ENCODE results near the gene DPM3.
A peak's percentile ranks its signal among the peaks of the same experiment; 100 is the strongest.

Gene DPM3

DNA sequence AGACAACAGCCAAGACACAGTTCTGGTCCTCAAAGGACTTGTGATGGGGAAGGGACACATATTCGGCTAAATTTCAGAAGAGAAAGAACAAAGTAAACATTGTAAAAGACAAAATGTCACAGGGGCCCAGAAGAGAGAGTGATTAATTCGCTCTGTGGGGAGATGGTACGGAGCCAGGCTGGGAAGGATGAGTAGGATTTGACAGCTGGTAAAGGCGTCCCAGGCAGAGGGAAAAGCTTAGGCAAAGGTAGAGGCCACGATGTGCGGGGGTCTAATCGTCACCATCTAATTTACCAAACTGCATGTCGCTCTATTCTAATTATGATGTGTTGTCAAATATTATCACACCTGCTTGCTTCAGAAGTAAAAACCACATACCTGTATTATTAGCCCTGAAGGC, 29.9 kb downstream of the DPM3 start:
- H3K4me3 Mint-ChIP-seq = no peak overlapping the region
- H3K4me1 Mint-ChIP-seq (ENCODE audit: low read depth) = no peaks in the 10 kb centered on the region
- no peaks in the 10 kb centered on the region for H3K27me3 Mint-ChIP-seq
- no peaks in the 10 kb centered on the region for H3K9me3 Mint-ChIP-seq (ENCODE audit: low read depth)
- no peak overlapping the region for H3K27ac Mint-ChIP-seq
- H3K36me3 Mint-ChIP-seq = no peaks in the 10 kb centered on the region

DNA sequence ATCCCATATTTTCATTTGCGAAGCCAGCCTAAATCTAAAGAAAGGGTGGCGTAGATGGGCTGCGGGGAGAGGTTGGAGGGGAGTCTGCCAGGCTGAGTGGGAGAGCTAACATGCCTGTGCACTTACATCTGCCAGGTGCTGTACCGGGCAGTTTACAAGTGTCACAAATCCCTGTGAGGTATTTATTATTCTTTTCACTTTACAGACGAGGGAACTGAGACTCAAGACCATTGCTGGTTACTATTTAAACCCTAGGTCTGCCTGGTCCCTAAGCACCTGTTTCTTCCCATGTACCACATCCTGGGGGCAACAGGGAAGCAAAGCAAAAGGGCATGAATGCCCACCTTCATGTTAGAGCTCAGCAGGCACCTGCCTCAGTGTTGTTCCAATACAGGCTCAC, 32.0 kb downstream of the DPM3 start:
- Mint-ChIP-seq H3K27me3 (no peaks in the 10 kb centered on the region), H3K4me1 (ENCODE audit: low read depth) (no peaks in the 10 kb centered on the region), H3K4me3 (no peak overlapping the region), H3K9me3 (ENCODE audit: low read depth) (no peaks in the 10 kb centered on the region), H3K27ac (no peak overlapping the region), H3K36me3 (no peaks in the 10 kb centered on the region)

DNA sequence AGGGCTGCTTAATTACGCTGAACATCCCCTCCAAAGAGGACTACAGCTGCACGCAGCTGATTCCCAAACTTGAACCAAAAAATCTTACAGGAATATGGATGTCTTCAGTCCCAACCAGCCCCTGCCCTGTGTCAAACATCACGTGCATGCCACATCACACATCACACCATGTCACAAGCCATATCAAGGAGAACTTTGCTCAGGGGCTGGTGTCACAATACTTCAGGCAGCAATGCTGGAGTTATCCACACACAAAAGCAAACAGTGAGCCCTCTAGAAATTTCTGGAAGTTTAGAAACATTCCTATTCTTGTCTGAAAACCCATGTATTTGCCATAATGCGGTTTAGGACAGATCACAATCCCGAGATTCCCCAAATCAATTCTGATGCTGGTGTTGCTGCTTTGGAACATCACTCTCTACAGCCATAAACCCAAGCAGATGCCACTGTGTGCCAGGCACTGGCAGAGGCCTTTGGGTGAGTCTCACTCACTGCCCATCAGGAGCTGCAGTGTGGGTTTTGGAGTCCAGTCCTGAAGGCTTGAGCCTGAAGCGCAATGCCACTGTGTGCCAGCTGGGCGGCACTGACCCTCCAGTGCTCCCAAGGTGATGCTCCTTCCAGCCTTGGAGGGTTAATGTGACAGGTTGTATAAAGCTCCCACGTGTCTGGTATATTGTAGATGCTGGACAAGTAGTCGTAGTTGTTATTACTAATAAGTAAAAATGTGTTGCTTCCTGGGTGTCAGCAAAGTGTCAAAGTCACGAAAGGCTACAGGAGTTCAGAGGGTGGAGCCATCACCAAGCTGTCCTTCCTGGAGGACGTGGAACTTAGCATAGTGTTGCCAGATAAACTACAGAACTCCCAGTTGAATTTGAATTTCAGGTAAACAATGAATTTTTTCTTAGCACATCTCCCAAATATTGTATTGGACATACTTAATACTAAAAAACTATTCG, 32.7 kb downstream of the DPM3 start:
- Mint-ChIP-seq H3K27me3 (no peaks in the 10 kb centered on the region), H3K4me3 (no peak overlapping the region), H3K9me3 (ENCODE audit: low read depth) (no peaks in the 10 kb centered on the region), H3K4me1 (ENCODE audit: low read depth) (no peaks in the 10 kb centered on the region), H3K36me3 (no peaks in the 10 kb centered on the region), H3K27ac (no peak overlapping the region)

DNA sequence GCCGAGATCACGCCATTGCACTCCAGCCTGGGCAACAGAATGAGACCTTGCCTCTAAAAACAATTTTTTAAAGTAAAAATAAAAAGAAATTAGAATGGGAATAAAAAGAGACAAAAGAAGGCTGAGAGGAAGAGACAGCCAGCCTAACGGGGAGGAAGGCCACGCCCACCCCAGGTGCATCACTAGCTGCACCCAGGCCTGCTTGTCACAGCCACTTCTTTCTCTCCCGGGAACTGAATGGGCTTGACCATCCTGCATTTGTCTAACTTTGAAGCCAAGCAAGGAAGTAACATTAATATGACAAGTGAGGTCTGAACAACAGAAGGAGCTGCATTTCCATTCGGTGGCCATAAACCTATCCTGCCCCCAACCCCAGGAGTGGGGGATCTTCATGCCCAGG, 33.5 kb downstream of the DPM3 start:
- no peaks in the 10 kb centered on the region for H3K4me1 Mint-ChIP-seq (ENCODE audit: low read depth)
- H3K36me3 Mint-ChIP-seq = no peaks in the 10 kb centered on the region
- no peaks in the 10 kb centered on the region for H3K27me3 Mint-ChIP-seq
- H3K9me3 Mint-ChIP-seq (ENCODE audit: low read depth) = no peaks in the 10 kb centered on the region
- H3K4me3 Mint-ChIP-seq = no peak overlapping the region
- no peak overlapping the region for H3K27ac Mint-ChIP-seq

DNA sequence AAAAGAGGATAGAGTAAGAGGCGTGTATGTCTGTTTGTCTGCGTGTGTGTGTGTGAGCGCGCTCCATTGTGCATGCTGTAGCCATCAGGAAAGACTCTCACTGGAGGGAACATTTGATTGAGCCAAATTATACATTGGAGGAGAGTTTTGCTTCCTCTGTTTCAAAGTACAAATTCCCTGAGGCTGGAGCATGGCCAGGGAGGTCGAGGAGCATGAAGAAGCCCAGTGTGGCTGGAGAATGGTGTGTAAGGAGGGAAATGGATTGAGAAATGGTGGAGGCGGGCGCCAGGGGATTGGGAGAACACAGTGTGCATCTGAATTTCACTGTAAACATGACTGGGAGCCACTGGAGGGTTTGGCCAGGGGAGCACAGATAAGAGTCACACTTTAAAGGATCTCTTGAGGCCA, 34.7 kb downstream of the DPM3 start:
- Mint-ChIP-seq H3K9me3 (ENCODE audit: low read depth) (no peaks in the 10 kb centered on the region), H3K4me1 (ENCODE audit: low read depth) (no peaks in the 10 kb centered on the region), H3K27me3 (no peaks in the 10 kb centered on the region), H3K4me3 (no peak overlapping the region), H3K36me3 (no peaks in the 10 kb centered on the region), H3K27ac (no peak overlapping the region)

DNA sequence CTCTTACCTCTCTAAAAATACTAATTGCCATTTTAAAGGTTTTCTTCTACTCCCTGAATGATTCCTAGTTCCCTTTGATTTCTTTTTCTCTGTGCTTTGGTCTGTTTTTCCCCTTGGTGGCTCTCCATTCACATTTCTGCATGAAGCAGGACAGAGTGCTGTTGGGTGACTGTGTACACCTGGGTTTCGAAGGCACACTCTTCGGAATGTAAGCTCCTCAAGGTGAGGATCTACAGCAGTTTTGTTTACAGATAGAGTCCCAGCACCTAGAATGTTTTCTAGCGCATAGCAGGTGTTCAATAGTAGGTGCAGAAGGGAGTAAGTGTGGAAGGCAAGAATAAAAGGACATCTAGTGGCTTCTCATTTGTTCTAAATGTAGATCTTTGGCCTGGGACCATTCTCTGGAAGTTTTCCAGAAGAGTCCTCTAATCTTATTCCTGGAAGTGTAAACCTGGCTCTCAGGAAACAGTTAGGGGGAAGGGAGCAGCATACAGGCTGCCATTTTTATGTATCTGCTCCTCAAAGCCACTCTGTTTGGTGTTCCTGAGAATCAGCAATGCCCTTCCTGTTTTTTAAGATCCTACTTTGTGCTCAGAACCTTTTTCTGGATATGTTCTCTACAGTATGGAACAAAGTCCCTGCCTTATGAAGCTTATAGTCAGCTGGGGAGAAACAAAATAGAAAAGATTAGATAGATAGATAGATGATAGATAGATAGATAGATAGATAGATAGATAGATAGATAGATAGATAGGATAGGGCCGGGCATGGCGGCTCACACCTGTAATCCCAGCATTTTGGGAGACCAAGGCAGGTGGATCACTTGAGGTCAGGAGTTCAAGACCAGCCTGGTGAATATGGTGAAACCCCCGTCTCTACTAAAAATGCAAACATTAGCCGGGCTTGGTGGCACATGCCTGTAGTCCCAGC, 35.5 kb downstream of the DPM3 start:
- H3K9me3 Mint-ChIP-seq (ENCODE audit: low read depth) = no peaks in the 10 kb centered on the region
- H3K27me3 Mint-ChIP-seq = no peaks in the 10 kb centered on the region
- no peaks in the 10 kb centered on the region for H3K4me1 Mint-ChIP-seq (ENCODE audit: low read depth)
- no peaks in the 10 kb centered on the region for H3K36me3 Mint-ChIP-seq
- no peak overlapping the region for H3K4me3 Mint-ChIP-seq
- no peak overlapping the region for H3K27ac Mint-ChIP-seq

DNA sequence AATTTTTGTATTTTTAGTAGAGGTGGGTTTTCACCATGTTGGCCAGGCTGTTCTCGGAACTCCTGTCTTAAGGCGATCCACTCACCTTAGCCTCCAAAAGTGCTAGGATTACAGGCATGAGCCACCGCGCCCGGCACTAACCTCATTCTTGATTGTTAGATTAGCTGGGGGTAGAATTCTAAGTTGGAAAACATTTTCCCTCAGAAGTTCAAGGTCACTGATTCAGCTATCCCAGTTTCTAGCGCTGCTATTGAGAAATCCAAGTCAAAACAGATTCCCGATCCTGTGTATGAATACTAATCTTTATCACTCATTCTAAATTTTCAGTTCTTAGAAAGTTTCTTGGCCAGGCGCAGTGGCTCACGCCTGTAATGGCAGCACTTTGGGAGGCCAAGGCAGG, 37.0 kb downstream of the DPM3 start:
- no peak overlapping the region for H3K4me3 Mint-ChIP-seq
- no peaks in the 10 kb centered on the region for H3K4me1 Mint-ChIP-seq (ENCODE audit: low read depth)
- no peaks in the 10 kb centered on the region for H3K36me3 Mint-ChIP-seq
- no peaks in the 10 kb centered on the region for H3K9me3 Mint-ChIP-seq (ENCODE audit: low read depth)
- H3K27ac Mint-ChIP-seq = no peak overlapping the region
- H3K27me3 Mint-ChIP-seq = no peaks in the 10 kb centered on the region

DNA sequence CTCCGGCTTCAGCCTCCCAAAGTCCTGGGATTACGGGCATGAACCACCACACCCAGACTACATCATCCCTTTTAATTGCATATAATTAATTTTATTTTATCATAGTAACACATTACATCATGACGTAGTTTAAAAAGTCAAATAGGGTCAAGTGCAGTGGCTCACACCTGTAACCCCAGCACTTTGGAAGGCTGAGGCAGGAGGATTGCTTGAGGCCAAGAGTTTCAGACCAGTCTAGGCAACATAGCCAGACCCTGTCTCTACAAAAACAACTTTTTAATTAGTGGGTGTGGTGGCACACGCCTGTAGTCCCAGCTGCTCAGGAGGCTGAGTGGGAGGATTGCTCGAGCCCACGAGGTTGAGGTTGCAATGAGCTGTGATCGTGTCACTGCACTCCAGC, 41.0 kb downstream of the DPM3 start:
- Mint-ChIP-seq H3K9me3 (ENCODE audit: low read depth) (no peaks in the 10 kb centered on the region), H3K4me3 (no peak overlapping the region), H3K36me3 (no peaks in the 10 kb centered on the region), H3K27me3 (peaks cover 4% of the 10 kb centered on the region), H3K4me1 (ENCODE audit: low read depth) (no peaks in the 10 kb centered on the region), H3K27ac (no peak overlapping the region)

DNA sequence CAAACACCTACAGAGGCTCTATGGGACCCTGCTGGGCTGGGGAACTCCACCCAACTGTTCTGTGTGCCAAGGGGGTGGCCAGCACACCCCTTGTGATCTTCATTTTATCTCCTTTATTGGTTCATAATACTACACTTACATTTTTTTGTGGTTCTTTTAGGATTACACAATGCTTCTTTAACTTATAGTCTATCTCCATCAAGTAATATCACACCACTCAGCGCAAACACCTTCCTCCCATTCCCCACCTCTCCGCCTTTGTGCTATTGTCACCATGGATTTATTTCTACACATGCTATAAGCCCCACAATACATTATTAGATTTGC, 45.7 kb downstream of the DPM3 start:
- Mint-ChIP-seq H3K27me3 (peaks cover 4% of the 10 kb centered on the region), H3K9me3 (ENCODE audit: low read depth) (no peaks in the 10 kb centered on the region), H3K4me1 (ENCODE audit: low read depth) (peaks cover 4% of the 10 kb centered on the region), H3K36me3 (no peaks in the 10 kb centered on the region), H3K4me3 (no peak overlapping the region), H3K27ac (no peak overlapping the region)

DNA sequence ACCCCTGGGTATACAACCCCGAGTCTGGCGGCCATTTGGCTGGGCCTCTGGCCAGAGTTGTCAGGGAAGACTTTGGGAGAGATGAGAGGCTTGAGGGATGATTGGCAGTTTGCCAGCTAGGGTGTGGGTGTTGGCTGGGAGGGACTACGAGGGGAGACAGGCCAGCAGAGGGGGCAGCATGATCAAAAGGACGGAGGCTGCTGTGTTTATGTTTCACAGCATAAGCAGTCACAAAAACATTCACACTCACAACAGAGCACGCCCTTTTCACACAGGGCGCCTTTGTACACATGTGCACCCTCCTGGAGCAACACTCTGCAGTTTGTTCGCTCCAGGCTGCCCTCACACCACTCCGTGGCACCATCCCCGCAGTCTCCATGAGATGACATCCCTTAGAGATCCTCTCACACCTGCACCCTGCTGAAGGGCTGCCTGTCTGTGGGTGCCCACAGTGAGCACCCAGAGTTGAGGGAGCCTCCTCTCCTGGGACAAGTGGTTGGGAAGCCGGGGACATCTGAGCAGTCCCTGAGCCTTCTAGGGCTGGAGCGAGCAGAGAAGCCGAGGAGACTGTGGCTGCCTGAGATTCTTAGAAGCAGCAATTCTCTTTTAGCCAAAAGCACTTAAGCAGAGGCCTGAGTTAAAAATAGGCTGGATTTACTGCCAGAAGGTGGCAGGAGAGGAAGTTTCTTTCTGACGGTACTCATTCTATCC, 46.3 kb downstream of the DPM3 start:
- H3K27ac Mint-ChIP-seq = no peak overlapping the region
- H3K4me3 Mint-ChIP-seq = no peak overlapping the region
- H3K36me3 Mint-ChIP-seq = no peaks in the 10 kb centered on the region
- H3K4me1 Mint-ChIP-seq (ENCODE audit: low read depth) = peaks cover 4% of the 10 kb centered on the region
- no peaks in the 10 kb centered on the region for H3K9me3 Mint-ChIP-seq (ENCODE audit: low read depth)
- peaks cover 4% of the 10 kb centered on the region for H3K27me3 Mint-ChIP-seq

DNA sequence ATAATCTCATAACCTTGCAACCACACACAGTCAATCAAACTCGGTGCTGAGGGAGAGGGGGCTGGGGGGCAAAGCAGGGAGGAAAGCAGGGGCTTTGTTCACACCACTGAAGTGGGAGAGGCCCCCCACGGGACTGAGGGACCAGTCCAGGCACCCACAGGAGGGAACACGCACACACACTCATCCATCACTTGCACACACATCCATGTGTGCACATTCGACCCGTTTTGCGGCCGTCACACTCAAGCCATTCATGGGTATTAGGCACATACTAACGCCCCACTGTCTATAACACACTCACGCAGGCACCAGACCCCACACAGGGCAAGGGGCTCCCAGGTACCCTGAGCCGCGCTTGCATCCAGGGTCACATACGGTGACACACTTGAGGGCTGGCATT, 47.7 kb downstream of the DPM3 start:
- Mint-ChIP-seq H3K36me3 (no peaks in the 10 kb centered on the region), H3K9me3 (ENCODE audit: low read depth) (no peaks in the 10 kb centered on the region), H3K27ac (no peak overlapping the region), H3K4me3 (no peak overlapping the region), H3K27me3 (peaks cover 5% of the 10 kb centered on the region), H3K4me1 (ENCODE audit: low read depth) (peaks cover 4% of the 10 kb centered on the region)

DNA sequence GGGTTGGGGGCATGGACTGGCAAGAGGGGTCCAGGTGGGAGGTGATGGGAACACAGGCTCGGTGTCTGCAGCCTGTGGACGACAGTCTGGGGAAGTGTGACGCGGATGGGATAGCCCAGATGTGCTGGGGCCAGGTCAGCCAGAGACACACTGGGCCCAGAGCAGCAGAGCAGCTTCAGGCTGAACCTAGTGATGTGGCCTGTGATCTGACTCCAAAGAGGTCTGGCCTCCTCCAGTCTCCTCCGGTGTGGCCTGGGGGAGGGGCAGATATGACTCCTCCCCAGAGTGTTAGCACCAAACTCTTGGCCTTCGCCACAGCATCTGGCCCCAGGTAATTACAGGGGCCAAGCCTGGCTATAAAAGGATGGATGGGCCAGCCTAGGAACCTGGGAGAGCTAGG, 48.2 kb downstream of the DPM3 start:
- H3K4me1 Mint-ChIP-seq (ENCODE audit: low read depth) = peaks cover 4% of the 10 kb centered on the region
- no peak overlapping the region for H3K4me3 Mint-ChIP-seq
- H3K9me3 Mint-ChIP-seq (ENCODE audit: low read depth) = no peaks in the 10 kb centered on the region
- H3K36me3 Mint-ChIP-seq = no peaks in the 10 kb centered on the region
- H3K27ac Mint-ChIP-seq = no peak overlapping the region
- H3K27me3 Mint-ChIP-seq = peaks cover 5% of the 10 kb centered on the region

DNA sequence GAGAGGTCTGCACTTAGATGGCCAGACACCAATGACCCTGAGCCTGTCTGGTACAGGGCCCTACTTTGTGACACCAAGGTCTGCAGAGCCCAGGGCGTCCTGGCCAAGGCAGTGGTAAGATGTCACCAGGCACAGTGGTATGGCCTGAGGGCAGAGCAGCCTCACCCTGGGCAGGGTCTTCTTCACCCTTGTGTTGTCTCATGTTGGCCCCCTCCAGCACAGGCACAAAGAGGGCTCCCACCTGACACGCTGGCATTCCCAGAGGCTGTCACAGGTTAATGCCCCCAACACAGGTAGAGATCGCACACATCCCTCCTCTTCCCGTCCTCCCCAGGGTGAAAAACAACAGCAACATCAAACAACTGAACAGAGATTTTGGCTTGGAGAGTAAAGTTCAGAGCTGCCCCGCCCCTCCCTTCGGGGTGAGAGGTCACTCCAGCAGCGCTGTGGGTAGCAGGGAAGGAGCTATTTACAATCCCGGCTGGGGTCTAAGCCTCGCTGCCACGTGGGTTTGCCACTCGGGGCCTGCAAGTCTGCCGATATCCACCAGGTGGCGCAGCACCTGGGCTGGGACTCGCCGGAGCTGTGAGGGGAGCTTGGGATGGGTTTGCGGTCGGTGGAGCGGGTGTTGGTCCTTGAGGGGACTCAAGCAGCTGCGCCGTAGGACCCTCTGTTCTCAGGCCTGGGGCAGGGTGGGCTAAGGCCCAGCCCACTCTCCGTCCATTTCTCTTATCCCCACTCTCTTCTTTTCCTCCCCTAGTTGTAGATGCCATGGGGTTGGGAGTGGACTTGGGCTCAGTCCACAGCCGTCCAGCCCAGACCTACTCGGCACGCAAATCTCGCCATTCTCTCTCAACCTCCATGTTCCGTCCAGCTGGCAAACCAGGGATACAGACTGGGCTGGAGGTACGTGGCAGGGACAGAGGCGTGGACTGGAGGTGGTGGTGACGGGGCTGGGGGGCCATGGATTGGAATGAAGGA, 49.0 kb downstream of the DPM3 start:
- Mint-ChIP-seq H3K9me3 (ENCODE audit: low read depth) (no peaks in the 10 kb centered on the region), H3K4me1 (ENCODE audit: low read depth) (peaks cover 4% of the 10 kb centered on the region), H3K27me3 (peaks cover 5% of the 10 kb centered on the region), H3K36me3 (no peaks in the 10 kb centered on the region), H3K27ac (peak overlapping the region; percentile 29), H3K4me3 (no peak overlapping the region)
